ENCODE results near the gene IL21R.
"Not testable (repeated sequence)": the region's sequence is repeated elsewhere in the genome, so short reads cannot be mapped to it uniquely, and the experiment has no call there.

Gene IL21R

DNA sequence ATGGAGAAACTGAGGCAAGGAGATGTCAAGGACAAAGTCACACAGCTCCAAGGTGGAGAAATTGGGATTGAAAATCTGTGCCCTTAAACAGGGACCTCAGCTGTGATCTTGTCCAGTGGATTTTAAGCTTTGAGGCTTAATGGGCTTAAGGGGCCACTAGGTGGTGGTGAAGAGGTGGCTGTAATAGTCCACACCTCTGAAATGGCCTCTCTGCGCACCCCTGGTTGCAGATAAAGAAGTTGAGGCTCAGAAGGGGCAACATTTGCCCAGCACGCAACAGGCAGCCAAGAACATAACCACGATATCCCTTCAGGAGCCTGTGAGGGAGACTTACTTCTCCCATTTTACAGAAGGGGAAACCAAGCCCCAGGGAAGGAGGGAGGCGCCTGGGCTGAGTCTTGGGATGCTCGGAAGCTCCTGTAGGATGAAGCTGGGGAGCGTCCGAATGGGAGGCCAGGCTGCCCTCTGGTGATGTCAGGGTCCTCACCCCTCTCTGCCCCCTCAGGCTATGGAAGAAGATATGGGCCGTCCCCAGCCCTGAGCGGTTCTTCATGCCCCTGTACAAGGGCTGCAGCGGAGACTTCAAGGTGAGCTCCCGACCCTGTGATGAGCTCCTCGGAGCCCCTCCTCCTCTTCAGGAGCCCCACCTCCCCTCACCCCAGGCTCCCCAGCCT is 43.7 kb downstream of the IL21R start:
- no peak for DNase-seq (ENCODE audit: low read depth)

DNA sequence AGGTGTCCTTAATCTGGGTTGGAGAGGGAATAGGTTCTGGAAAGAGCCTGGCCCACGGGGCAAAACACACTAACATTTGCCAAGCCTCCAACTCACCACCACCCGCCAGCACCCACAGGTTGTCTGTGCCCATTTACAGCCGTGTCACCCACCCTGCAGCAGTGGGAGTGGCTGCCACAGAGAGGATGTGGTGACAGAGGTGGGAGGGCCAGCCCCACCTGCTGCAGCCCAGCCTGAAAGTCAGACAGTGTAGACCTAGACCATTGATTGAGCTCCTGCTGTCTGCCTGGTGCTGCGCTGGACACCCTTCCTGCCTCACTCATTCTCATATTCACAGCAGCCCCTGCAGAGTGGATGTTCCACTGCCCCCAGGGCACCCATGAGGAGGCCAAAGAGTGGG is 44.7 kb downstream of the IL21R start:
- peak; percentile 73 for DNase-seq (ENCODE audit: low read depth)

DNA sequence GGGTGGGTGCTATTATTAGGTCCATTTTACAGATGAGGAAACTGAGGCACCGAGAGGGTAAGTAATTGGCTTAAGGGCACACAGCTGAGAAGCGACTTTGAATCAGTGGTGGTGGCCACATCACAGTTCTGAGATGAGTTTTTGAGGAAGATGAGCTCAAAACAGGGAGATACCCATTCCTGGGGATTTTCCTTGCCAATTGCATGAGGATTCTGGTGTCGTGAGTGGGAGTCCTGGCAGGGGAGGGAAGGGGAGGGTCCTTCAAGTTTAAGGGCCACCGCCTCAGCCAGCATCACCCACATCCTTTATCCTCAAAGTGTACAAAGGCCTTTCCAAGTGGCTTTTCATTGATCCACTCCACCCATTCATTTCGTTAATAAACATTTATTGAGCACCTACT is 45.3 kb downstream of the IL21R start:
- no peak for DNase-seq (ENCODE audit: low read depth)

DNA sequence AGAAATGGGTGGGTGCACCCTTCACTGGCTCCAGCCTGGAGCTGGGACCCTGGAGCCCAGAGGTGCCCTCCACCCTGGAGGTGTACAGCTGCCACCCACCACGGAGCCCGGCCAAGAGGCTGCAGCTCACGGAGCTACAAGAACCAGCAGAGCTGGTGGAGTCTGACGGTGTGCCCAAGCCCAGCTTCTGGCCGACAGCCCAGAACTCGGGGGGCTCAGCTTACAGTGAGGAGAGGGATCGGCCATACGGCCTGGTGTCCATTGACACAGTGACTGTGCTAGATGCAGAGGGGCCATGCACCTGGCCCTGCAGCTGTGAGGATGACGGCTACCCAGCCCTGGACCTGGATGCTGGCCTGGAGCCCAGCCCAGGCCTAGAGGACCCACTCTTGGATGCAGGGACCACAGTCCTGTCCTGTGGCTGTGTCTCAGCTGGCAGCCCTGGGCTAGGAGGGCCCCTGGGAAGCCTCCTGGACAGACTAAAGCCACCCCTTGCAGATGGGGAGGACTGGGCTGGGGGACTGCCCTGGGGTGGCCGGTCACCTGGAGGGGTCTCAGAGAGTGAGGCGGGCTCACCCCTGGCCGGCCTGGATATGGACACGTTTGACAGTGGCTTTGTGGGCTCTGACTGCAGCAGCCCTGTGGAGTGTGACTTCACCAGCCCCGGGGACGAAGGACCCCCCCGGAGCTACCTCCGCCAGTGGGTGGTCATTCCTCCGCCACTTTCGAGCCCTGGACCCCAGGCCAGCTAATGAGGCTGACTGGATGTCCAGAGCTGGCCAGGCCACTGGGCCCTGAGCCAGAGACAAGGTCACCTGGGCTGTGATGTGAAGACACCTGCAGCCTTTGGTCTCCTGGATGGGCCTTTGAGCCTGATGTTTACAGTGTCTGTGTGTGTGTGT is 46.8 kb downstream of the IL21R start:
- no peak for DNase-seq (ENCODE audit: low read depth)

DNA sequence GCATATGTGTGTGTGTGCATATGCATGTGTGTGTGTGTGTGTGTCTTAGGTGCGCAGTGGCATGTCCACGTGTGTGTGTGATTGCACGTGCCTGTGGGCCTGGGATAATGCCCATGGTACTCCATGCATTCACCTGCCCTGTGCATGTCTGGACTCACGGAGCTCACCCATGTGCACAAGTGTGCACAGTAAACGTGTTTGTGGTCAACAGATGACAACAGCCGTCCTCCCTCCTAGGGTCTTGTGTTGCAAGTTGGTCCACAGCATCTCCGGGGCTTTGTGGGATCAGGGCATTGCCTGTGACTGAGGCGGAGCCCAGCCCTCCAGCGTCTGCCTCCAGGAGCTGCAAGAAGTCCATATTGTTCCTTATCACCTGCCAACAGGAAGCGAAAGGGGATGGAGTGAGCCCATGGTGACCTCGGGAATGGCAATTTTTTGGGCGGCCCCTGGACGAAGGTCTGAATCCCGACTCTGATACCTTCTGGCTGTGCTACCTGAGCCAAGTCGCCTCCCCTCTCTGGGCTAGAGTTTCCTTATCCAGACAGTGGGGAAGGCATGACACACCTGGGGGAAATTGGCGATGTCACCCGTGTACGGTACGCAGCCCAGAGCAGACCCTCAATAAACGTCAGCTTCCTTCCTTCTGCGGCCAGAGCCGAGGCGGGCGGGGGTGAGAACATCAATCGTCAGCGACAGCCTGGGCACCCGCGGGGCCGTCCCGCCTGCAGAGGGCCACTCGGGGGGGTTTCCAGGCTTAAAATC is 47.6 kb downstream of the IL21R start:
- peak; percentile 83 for DNase-seq (ENCODE audit: low read depth)

DNA sequence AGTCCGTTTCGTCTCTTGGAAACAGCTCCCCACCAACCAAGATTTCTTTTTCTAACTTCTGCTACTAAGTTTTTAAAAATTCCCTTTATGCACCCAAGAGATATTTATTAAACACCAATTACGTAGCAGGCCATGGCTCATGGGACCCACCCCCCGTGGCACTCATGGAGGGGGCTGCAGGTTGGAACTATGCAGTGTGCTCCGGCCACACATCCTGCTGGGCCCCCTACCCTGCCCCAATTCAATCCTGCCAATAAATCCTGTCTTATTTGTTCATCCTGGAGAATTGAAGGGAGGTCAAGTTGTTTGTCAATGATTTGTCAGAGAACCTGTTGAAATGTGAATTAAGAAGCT is 48.2 kb downstream of the IL21R start:
- DNase-seq (ENCODE audit: low read depth), result no peak

DNA sequence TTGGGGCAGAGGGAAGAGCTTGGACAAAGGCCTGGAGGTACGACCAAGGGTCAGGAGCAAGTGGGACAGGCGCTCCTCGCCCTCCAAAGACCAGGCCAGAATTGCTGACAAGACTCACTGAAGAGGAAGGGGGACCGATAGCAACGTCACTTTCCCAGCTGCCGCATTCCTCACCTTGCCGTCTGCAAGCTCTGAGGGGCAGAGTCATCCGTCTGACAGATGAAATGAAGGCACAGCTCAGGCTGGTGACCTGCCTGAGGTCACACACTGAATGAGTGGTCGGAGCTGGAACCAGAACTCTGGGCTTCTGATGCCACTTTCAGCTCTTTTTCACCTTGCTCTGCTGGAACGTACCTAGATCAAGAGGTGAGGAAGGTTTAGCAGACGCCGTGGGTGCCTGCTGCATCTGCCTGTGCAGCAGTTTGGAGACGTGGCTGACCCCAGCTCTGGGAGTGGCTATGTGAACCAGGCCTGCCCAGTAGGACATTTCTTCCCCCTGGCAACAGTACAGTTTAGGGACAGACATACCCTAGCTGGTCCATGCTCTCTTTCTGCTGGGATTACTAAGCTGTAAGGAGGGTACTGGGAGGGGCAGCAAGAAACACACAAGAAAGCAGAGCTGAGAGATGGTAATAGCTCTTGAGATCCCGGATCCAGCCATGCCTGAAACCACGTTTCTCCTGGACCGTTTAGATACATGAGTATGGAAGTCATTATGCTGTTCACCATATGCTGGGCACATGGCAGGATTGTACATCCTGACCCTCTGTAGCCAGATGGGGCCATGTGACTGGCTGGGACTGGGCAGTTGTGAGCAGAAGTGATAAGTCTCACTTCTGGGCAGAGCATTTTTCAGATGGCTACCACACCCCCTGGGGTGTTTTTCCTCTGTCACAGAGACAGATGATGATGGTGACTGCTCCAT is 50.9 kb downstream of the IL21R start:
- no peak for DNase-seq (ENCODE audit: low read depth)

DNA sequence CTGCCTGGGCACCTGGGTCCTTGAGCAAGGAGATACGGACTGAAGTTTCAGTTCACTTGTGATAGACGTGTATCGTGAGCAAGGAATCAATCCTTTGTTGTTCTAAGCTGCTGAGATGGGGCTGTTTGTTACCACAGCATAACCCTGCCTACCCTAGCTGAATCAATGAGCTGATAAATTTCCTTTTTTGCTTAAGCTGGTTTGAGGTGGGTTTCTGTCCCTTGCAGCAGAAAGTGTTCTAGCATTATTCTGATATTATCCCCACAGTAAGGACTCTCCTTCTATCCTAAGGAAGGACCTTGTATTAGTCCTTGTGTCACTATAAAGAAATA is 51.5 kb downstream of the IL21R start:
- DNase-seq (ENCODE audit: low read depth), result no peak

DNA sequence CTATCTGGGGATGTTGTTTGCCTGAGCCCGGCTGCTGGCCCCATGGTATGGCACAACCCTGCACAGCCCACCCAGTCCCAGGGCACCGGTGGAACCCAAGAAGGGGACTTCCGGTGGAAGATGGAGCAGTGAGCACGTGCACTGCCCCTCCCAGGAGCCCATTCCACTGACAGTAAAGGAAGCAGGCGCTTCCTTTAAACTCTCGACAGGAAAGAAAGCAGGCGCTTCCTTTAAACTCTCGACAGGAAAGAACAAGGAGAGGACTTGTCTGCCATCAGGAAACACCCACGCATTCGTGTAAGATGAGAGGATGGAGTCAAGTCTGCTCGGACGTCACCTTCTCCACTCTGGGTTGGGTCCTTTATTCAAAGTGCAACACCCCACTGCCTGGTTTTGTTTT is 53.7 kb downstream of the IL21R start:
- no peak for DNase-seq (ENCODE audit: low read depth)

DNA sequence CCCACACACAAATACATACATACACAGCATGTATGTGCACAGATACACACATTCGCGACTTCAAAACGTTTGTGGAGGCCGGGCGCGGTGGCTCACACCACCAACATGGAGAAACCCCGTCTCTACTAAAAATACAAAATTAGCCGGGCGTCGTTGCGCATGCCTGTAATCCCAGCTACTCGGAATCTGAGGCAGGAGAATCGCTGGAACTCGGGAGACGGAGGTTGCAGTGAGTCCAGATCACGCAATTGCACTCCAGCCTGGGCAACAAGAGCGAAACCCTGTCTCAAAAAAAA is 55.6 kb downstream of the IL21R start:
- not testable (repeated sequence) for DNase-seq (ENCODE audit: low read depth)

DNA sequence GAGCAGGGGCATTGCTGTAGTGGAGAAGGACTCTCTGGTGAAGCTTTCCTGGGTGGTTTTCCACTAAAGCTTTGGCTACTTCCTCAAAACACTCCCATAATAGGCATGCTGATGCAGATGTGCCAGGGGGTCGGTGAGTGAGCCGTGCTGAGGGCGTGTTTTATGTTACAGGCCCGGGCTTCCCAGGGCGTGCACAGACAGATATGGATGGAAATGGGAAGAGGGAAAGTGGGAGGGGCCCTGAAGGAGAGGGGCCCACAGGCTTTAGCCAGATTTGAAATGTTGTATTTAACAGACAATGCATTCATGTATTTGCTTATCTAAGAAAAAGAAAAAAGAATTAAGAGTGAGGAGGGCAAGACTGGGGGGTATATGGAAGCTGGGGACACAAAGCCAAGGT is 56.3 kb downstream of the IL21R start:
- DNase-seq (ENCODE audit: low read depth), result no peak

DNA sequence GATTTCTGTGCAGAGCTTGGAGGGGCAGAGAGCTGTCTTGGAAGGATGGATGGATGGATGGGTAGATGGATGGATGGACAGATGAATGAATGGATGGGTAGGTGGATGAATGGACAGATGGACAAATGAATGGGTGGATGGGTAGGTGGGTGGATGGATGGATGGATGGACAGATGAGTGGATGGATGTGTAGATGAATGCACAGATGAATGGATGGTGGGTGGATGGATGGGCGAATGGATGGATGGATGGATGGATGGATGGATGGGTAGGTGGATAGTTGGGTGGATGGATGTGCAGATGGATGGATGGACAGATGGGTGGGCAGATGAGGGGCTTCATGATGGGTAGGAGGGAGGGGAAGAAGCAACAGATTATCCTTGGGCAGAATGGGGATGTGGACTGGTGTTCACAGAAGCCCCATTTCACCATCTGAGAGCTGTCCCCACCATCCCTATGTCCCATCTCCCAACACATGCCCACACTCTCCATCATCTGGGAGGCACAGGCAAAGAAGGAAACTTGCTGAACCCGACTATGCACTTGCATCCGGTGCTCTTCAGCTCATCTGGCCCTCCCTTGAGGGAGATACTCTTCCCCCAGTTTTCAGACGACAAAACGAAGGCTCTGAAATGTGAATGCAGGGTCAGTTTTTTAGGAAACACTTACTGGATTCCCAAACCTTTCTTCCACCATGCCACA is 57.2 kb downstream of the IL21R start:
- DNase-seq (ENCODE audit: low read depth), result no peak

DNA sequence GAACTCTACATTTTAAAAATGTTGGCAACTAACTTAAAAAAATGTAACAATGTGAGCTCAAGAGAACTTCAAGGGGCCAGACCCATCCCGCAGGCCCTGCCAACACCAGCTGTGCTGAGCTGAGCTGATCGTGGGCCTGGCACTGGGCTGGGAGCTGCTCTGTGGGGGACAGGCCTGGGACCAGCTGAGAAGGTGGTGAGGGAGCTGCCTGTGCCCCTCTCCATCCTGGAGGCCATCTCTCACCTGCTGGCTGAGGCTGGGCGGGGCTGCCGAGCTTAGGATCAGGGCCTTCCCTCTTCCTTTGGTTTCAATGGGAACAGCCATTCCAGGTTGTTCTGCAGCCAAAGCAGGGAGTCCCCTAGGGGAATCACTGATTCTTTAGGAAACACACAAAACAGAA is 58.2 kb downstream of the IL21R start:
- no peak for DNase-seq (ENCODE audit: low read depth)

DNA sequence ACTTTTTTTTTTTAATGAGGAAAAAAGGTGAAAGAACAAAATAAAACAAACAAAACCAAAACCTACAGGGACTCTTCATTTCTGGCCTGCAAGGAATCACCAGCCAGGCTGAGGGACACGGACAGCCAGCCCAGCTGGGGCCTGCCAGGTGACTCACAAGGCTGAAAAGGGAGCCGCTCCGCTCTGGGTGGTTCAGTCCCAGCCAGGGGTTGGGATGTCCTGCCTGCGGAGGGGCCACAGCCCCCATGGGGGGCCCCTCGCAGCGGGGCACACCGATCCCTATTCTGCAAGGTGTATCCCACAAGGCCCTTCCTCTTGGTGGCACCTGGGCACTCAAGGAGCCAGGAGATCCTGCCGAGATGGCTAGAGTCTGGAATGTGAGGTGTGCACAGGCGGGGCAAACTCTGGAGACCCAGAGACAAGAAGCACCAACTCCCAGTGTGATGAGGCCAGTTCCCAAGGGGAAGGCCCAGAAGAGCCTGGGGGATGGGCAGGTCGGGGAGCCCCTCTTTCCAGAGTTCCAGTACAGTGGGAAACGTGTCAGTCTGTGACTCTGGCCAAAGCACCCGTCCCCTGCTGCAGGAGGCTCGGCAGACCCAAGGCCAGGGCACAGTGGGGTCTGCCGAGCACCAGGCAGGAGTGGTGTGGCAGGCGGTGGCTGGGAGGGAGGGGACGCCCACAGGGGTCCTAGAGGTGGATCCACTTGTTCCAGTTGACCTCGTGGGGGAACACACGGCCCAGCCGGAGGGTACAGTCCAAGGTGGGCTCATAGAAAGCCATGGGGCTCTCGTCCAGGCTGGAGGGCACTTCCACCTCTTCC is 58.9 kb downstream of the IL21R start:
- DNase-seq (ENCODE audit: low read depth), result no peak

DNA sequence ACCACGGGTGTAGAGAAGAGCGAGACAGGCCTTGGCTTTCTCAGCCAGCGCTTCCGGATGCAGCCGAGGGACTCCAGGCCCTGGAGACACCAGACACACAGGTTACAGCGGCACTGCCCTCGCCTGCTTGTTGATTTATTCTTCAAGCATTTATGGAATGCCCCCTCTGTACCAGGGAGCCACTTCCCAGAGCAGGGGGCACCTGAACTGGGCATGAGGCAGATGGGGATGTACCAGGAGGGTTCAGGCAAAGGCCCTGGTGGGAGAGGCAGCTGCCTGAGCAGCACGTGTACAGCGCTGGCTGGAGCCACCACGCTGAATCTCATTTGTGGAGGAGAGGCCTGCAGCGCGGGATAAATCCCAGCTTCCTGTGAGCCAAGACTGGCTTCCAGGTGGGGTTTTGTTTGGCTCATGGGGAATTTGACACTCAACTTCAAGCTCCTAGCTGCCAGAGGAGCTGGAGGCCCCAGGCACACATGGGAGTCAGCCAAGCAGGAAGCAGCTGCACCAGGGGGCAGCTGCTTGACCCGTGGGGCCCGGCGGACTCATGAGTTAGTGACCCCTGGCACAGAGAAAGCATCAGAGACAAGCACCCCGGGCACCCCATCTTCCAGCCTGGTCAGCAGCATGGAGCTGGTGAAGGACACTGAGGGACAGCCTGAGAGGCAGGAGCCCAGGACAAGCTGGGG is 59.7 kb downstream of the IL21R start:
- no peak for DNase-seq (ENCODE audit: low read depth)

DNA sequence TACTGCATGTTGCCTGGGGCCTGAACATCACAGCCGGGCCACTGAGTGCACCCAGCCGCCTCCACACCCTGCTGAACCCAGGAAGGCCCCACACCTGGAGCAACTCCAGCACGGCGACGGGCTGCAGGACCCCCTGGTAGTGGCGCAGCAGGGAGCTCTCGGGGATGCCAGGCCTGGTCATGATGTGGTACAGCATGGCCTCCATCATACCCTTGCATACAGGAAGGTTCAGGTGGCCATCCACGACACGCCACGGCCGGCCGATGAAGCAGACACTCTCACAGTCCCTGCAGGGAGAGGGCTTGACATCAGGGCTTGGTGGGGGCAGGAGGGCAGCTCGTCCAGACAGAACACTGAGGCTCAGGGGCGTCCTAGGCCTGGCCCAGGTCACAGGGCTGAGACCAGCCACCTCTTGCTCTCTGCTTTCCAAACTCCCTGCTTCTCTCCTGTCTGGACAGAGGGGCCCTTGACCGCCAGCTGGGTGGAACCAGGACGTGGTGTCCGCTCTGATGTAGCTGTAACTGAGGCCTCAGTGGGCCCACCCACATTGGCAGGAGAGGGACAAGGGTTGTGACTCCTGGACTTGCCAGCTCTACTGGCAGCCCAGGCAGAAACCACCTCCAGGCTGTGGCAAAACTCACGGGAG is 60.3 kb downstream of the IL21R start:
- no peak for DNase-seq (ENCODE audit: low read depth)

DNA sequence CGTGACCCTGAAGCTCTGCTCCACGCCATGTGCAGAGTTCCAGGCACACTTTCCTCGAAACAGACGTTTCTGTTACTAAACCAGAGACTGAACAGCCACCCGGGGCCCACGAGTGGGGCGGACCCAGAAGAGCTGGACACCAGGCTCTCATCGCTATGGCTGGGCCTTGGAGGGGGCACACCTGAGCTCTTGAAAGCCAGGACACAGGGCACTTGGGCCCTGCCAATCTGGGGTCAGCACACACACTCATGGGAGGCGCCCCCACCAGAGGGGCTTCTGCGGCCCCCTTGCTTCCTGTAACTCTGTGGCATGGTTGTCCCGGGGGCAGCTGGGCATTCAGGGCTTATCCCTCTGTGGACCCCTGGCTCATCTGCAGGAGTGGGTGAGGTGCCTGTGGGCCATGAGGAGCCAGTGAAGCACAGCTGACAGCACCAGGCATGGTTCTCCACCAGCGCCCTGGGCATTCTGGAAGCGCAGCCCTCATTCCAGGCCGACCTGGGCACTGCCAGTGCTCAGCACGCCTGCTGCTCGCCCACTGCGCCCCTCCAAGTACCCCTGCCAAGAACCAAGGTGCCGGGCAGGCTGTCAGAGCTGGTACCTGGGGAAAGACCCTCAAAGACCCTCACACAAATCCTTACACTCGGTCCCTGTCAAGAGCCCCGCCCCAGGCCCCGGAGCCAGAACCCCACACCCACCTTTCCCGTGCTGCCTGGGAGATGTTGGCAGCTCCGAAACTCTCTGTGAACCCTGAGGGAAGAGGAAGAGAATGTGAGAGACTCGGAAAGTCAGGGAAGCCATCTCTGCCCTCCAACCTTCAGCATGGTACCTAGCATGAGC is 61.1 kb downstream of the IL21R start:
- no peak for DNase-seq (ENCODE audit: low read depth)

DNA sequence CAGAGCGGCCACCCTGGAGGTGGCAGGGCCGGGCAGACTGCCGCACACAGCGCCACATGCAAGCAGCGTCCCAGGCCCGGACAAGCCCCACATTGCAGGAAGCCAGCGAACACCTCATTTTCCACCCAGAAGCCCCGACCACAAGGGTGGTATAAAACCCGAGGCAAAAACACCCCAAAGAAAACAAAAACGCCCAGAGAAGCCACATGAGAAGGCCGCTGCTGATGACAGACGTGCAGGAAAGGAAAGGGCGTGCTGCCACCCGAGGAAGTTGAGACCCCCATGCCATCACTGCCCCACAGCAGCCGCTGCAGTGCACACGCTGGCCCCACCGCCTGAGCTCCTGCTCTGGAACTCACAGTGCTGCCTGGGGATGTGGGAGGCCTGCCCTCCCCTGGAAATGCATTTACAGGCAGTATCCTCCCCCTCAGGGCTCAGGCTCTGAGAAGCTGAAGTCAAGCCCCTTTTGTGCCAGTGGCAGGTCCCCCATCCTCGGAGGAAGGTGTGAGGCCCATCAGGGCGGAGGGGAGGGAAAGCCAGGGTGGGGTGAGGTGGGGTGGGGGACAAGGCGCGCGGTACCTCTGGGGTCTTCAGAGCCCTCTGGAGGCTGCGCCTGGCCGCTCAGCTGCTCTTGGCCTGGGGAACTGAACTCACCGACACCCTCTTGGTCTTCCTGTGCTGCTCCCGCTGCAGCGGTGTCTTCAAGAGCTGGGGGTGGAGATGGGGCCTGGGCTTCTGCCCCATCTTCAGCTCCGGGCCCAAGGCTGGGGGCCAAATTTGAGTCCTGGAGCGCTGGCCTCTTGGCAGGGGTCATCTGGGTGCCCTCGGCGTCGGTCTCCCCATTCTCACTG is 62.0 kb downstream of the IL21R start:
- peak; percentile 54 for DNase-seq (ENCODE audit: low read depth)
